GM18502 (cell line): ENCODE data around the gene ZNF610.
"Not testable (repeated sequence)": the region's sequence is repeated elsewhere in the genome, so short reads cannot be mapped to it uniquely, and the experiment has no call there.

ENCODE experiments used
- ATAC-seq: cut with Tn5 transposase; IDR thresholded peaks from one replicate; pipeline ENCODE4 v1.9.1; 2021; ENCODE audit warnings: mild to moderate bottlenecking; ENCODE audit not compliant: unreplicated experiment, poor library complexity

ZNF610 gene

DNA sequence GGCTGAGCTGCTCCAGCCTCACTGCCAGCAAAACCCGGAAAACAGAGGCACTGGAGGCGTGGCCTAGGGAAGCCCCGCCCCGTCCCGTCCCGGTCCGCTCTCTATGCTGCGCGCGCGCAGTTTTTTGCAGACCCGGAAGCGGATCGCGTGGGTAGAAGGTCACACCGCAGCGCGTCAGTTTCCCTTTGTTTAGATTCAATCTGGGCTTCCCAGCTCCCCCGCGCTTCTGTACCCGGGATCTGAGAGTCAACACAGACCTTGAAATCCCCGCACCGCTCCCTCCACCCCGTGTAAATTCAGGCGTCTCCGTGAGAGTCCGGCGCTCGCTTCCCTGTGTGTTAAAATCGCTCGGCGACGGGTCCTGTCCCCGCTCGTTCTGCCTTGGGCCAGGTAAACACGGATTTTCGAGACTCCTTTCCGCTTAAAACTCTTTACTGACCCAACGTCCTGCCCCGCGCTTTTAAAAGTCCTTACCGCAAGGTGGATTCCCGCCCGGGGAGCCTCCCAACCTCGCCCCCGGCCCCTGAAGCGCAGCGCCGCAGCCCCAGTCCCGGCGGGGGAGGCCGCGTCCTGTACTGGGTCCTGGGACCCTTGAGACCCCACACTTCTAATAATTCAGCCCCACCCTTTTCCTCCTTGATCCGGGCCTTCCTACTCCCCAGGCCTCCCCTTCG lies at the start of gene ZNF610:
TSS of gene ZNF610 (plus strand) at position 127 of the 674 bp plus-strand sequence. CDS start 12,930 bp downstream, outside the sequence.
- peak; percentile 75 for ATAC-seq

DNA sequence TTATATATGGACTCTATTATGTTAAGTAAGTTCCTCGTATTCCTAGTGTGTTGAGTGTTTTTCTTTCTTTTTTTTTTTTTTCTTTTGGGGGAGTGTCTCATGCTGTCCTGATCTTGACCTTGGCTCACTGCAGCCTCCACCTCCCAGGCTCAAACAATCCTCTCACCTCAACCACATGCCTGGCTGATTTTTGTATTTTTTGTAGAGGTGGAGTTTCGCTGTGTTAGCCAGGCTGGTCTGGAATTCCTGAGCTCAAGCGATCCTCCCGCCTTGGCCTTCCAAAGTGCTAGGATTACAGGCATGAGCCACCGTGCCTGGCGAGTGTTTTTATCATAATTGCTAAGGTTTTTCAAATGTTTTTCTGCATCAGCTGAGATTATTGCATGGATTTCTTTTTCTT lies 49.8 kb upstream of the ZNF610 start:
- no peak for ATAC-seq

DNA sequence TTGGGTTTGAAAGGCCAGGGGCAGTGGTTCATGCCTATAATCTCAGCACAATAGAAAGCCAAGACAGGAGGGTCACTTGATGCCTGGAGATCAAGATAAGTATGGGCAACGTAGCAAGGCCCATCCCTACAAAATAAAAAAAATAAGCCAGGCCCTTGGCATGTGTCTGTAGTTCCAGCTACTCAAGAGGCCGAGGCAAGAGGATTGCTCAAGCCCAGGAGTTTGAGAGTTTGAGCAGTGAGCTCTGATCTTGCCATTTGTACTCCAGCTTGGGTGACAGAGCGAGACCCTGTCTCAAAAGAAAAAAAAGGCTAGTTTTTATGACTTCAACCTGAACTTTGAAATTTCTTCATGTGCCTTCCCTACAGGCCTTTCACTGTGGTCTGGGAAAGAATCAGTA lies 44.3 kb upstream of the ZNF610 start:
- ATAC-seq, result no peak

DNA sequence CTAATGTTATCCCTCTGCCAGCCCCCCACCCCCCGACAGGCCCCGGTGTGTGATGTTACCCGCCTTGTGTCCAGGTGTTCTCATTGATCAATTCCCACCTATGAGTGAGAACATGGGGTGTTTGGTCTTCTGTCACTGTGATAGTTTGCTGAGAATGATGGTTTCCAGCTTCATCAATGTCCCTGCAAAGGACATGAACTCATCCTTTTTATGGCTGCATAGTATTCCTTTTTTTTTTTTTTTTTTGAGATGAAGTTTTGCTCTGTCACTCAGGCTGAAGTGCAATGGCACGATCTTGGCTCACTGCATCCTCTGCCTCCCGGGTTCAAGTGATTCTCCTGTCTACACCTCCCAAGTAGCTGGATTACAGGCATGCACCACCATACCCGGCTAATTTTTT lies 43.1 kb upstream of the ZNF610 start:
- not testable (repeated sequence) for ATAC-seq

DNA sequence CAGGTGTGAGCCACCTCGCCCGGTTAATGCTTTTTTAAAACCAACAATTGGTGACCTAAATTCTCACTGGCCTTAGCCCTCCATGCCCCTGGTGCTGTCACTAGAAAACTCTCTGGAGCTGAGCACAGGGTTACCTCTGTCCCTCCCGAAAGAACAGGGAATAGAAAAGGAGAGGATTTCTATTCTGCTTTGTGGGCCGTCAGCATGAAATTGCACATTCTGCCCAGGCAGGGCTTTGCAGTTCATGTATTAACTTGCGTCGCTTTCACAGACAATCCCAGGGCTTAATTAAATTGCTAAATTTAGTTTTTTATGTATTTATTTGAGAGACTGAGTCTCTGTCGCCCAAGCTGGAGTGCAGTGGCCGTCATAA lies 39.7 kb upstream of the ZNF610 start:
- no peak for ATAC-seq

DNA sequence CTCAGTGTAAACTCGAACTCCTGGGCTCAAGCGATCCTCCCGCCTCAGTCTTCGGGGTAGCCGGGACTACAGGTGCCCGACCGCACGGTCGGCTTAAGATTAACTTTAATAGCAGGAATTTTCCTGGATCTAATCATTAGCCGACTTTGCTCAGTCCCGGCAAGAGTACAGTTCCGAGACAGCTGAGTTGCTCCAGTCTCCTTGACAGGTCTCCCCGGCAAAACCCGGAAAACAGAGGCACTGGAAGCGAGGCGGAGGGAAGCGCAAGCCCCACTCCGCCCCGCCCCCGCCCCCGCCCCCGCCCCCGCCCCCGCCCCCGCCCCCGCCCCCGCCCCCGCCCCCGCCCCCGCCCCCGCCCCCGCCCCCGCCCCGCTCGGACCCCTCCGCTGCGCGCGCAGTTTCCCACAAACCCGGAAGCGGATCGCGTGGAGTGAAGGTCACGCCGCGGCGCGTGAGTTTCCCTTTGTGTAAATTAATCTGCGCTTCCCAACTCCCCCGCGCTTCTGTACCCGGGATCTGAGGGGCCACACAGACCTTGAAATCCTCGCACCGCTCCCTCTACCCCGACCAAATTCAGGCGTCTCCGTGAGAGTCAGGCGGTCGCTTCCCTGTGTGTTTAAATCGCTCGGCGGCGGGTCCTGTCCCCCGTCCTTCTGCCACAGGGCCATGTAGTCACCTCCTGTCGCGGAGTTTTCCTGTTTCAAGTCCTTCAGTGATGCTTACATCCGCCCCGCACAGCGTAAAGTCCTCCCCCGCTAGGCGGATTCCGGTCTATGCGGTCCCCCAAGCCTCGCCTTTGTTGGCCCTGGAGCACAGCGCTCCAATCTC lies 39.1 kb upstream of the ZNF610 start, which contains the start of gene ZNF480:
TSS of gene ZNF480 (plus strand) at position 397 of the 828 bp plus-strand sequence. CDS start 3,244 bp downstream, outside the sequence.
- peak; percentile 65 for ATAC-seq

DNA sequence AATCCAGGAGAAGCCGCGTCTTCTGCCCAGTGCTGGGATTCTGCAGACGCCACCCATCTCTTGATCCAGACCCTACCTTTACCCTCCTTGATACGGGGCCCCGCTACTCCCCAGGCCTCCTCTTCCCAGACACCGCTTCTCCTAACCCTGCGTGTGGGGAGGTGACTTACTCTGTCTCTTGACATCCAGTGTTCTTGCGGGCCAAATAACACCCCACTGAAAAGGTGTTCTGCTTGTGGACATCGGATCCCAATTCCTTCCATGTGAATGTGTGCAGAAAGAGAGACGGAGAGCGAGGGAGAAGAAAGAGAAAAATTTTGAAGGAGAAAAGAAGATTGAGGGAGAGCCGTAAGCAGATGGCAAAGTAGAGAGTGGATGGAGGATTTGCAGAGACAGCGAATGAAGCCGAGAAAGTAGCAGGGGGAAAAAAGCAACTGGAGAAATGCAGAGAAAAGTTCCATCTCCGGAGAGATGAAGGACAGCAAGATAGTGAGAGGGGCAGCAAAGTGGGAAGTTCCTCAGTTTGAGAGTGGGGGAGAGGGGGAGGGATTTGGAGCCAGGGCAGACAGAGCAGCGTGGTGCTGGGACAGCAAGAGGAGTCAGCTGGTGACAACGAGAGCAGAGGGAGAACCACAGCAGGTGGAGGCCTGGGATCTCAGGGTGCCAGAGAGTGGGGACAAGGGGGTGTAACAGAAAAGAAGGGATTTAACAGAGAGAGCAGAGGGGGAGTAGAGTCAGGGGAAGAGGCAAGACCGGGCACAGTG lies 38.3 kb upstream of the ZNF610 start:
- ATAC-seq, result no peak

DNA sequence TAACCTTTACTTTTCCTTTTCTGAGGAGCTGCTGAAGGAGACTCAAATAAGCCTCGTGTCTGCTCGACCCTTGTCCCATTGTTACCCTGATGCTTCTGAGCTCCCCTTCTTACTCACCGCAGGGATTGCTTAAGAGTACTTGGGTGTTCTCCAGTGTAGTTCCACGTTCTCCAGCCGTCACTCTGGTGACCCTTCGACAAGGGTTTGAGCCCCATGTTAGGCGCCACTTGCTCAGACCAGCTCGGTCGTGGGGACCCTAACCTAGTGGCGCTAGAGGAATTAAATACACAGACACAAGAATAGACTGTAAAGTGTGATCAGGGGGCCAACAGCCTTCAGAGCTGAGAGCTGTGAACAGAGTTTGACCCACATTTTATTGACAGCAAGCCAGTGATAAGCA lies 28.8 kb upstream of the ZNF610 start:
- ATAC-seq, result no peak

DNA sequence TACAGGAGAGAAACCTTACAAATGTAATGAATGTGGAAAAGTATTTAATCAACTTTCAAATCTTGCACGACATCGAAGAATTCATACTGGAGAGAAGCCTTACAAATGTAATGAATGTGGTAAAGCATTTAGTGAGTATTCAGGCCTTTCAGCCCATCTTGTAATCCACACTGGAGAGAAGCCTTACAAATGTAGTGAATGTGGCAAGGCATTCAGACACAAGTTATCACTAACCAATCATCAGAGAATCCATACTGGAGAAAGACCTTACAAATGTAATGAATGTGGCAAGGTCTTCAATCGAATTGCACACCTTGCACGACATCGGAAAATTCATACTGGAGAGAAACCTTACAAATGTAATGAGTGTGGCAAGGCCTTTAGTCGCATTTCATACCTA lies 13.6 kb upstream of the ZNF610 start:
- ATAC-seq, result no peak

DNA sequence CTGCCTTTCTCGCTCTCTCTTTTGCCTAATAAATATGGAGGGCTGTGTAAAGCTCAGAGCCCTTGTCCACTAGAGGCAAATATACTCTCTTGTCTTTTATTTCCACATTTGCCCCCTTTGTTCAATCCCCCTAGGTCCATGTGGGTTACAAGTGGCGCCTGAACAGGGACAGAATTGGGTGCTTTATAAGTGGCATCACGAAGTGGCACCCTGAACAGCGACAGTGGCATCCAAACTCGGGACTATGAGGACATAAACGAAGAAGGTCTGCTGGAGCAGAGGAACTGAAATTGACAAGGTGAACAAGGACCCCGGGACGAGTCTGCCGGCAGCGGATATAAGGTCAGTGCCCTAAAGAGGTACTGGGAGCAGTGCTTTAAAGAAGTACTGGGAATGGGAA lies 4.3 kb upstream of the ZNF610 start:
- ATAC-seq, result no peak

DNA sequence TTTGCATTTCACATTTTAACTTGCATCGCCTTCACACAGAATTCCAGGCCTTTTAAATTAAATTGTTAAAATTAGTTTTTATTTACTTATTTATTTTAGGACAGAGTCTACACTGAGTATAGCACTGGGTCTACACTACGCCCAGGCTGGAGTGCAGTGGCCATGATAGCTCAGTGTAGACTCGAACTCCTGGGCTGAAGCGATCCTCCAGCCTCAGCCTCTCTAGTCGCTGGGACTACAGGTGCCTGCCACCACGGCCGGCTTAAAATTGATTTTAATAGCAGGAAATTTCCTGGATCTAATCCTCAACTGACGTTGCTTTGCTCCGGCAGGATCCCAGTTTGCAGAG lies 301 bp upstream of the ZNF610 start:
- ATAC-seq, result no peak

DNA sequence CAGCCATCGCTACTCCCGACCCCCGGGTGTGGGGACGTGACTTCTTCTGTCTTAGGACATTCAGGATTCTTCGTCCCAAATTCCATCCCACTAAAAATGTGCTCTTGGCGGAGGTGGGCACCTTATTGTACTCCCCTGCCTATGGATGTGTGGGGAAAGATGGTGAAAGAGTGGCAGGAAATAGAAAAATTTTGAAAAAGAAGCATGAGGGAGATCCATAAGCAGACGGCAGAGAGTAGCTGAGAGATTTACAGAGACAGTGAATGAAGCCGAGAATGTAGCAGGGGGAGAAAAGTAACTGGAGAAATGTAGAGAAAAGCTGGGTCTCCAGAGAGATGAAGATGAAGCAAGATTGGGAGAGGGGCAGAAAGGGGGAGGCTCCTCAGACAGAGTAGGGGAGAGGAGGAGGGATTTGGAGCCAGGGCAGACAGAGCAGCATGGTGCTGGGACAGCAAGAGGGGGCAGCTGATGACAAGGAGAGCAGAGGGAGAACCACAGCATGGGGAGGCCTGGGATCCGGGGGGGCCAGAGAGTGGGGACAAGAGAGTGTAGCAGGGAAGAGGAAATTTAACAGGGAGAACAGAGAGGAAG lies 843 bp downstream of the ZNF610 start:
- no peak for ATAC-seq

DNA sequence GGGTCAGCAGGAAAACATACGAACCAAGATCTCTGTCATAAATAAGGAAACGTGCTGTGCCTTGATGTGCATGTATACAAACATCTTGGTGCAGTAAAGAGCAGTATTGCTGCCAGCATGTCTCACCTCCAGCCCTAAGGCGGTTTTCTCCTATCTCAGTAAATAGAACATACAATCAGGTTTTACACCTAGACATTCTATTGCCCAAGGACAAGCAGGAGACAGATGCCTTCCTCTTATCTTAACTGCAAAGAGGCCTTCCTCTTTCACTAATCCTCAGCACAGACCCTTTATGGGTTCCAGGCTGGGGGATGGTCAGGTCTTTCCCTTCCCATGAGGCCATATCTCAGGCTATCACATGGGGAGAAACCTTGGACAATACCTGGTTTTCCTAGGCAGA lies 3.0 kb downstream of the ZNF610 start:
- ATAC-seq, result not testable (repeated sequence)

DNA sequence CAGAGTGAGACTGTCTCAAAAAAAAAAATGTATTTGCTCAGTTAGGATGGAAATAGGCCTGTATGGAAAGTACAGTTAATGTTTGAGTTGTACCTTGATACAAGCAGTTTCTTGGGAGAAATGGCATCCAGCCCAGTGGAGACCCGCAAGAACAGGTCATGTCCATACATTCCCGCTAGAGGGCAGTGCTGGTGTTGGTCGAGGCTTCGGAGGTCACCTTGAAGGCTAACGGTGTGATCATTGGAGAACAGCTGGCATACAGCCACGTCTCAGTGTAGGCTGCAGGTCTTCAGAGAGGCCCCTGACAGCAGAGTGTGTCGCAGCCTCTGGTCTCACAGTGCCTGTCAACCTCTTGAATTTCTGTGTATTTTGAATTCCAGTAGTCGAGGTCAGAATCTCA lies 7.5 kb downstream of the ZNF610 start:
- ATAC-seq, result no peak

DNA sequence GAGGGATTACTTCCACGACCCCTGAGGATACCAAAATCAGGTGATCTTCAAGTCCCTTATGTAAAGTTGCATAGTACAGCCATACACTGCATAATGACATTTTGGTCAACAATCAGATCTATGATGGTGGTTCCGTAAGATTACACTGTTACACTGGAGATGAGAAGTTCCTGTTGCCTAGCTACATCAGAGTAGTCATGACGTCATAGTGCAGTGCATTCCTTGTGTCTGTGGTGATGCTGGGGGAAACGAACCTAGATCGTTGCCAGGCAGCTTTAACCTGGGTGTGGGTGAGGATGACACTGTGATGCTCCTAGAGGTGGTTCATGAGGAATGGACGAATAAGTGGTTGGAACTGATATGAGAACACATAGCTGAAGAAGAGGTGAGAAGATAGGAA lies 9.1 kb downstream of the ZNF610 start:
- no peak for ATAC-seq

DNA sequence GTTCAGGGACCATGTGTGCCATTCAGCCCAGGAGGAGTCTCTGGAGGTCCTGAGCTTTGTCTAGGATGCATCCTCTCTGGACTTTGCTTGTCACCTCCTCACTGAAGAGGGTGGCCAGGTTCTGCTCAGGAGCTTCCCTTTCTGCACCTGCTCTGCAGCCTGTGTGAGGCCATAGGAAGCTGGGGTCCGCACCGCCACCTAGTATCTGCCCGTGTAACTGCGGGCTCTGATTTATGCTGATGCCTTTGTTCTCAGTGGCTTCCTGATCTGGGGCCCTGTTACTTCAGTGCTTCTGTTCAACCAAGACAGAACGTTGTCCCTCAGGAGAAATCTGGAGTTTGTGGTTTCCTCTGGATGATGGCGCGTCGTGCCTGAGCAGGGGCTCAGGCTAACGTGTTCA lies 15.5 kb downstream of the ZNF610 start:
- no peak for ATAC-seq

DNA sequence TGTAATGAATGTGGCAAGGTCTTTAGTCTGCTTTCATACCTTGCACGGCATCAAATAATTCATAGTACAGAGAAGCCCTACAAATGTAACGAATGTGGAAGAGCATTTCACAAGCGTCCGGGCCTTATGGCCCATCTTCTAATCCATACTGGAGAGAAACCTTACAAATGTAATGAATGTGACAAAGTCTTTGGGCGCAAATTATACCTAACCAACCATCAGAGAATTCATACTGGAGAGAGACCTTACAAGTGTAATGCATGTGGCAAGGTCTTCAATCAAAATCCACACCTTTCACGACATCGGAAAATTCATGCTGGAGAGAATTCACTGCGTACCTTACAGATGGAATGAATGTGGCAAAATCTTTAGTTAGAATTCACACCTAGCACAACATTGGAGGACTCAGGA lies 30.4 kb downstream of the ZNF610 start:
- ATAC-seq, result no peak

DNA sequence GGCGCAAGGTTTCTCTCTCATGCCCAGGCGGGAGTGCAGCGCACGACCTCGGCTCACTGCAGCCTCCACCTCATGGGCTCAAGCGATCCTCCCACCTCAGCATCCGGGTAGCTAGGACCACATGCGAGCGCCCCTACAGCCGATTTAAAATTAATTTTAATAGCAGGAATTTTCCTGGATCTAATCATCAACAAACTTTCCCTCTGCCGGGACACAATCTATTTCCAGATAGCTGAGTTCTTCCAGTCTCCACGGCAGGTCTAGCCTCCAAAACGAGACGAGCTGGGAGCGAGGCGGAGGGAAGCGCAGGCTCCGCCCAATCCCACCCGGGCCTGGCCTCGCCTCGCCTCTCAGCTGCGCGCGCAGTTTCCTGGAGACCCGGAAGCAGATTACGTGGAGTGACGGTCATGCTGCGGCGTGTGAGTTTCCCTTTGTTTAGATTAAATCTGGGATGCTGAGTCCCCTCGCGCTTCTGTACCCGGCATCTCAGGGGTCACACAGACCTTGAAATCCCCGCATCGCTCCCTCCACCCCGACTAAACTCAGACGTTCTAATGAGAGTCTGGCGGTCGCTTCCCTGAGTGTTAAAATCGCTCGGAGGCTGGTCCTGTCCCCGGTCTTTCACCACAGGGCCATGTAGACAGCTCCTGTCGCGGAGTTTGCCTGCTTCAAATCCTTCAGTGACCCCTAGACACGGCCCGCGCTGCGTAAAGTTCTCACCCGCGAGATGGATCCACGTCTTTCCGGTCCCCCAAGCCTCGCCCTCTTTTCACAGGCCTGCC lies 33.7 kb downstream of the ZNF610 start, which contains the start of gene ZNF880:
TSS of gene ZNF880 (plus strand) at position 365 of the 782 bp plus-strand sequence. CDS start at position 408, 43 bp downstream.
- ATAC-seq, result no peak

DNA sequence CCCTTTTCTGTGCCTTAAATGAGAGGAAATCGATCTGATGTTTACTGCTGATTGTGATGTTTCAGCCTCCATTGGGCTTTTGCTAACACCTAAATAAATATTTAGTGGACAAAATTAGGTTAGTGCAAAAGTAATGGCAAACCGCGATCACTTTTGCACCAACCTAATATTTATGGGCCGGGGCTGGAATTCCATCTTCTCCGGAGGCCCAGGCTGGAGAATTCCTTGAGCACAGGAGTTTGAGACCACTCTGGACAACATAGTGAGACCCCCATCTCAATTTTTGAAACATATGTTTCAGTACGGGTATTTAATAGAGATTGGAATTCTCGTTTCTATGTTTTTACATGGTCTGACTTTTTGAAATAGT lies 34.3 kb downstream of the ZNF610 start:
- no peak for ATAC-seq

DNA sequence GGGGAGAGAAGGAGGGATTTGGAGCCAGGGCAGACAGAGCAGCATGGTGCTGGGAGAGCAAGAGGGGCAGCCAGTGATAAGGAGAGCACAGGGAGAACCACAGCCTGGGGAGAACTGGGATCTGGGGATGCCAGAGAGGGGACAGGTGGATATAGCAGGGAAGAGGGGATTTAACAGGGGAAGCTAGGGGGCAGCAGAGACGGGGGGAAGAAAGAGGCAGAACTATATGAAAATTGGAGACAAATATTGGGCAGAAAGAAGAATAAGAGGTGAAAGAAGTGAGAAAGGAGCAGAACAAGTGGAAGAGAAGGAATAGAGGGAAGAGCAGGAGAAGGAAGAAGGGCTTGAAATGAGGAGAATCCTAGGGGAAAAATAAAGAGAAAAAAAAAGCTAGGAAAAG lies 55.1 kb downstream of the ZNF610 start:
- ATAC-seq, result no peak
